ELF-1 (cell line): Measurements from ENCODE around the gene FAM117B.

Source experiments
- DNase-seq: peaks from one replicate; pipeline ENCODE4 v3.0.0-alpha.2; 2016; ENCODE audit warnings: low read depth, low spot score

FAM117B gene

GRCh38 chr2:202808754-202809153 is 174.0 kb downstream of the FAM117B start:
- no peak for DNase-seq

GRCh38 chr2:202813387-202813786 is 178.6 kb downstream of the FAM117B start:
- no peak for DNase-seq

- DNase-seq, result no peak
Observed at GRCh38 chr2:202814226-202814625, 179.5 kb downstream of the FAM117B start.

- no peak for DNase-seq
Observed at GRCh38 chr2:202815548-202816360, 181.0 kb downstream of the FAM117B start.

GRCh38 chr2:202817771-202818170 is 183.0 kb downstream of the FAM117B start:
- no peak for DNase-seq

- DNase-seq, result no peak
Observed at GRCh38 chr2:202818321-202818720, 183.6 kb downstream of the FAM117B start.
